GM12874 (cell line): Measurements from ENCODE around the gene SLBP.

Experiments
- TF ChIP-seq, protein P1 (sequence below): IDR thresholded peaks from 2 replicates; pipeline ENCODE4 v1.5.1; 2011; ENCODE audit warnings: low read depth, mild to moderate bottlenecking, control low read depth, low read length, moderate library complexity; ENCODE audit not compliant: insufficient read depth

Gene SLBP

DNA sequence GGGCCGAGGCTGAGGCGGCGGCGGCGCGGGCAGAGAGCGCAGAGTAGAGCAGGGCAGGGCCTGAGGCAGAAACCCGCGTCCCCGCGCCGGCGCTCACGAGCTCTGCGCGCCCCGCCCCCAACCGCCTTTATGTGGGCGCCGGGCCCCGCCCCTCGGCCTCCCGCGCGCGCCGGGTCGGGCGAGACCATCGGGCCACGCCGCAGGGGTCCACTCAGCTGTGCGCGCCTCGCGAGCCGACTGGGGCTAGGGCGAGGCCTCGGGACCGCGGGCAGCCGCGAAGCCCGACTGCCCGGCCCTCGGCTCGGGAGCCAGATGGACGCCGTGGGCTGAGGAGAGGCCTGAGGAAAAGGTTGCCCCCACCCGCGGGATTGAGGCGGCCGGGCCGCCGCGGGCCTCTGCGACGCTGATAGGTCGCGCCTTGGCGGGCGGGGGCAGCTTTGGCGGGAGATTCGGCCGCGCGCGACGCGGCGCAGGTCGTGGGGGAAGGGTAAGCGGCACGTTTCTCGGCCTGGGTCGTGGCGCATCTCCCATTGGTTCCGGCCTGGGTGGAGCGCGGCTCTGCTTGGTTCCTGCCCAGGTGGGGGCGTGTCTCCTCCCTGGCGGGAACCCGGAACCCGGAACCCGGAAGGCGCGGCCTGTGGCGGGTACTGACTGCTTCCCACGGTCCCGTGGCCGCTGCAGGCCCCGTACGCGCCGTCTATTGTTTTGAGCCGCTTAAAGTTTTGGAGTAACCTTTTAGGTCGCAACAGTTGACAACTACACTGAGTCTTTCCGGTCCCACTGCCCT is at the start of gene SLBP:
Gene SLBP (minus strand): TSS at position 104 of the 787 bp plus-strand sequence. CDS start 131 bp downstream, outside the sequence.
- TF ChIP-seq, protein P1, sequence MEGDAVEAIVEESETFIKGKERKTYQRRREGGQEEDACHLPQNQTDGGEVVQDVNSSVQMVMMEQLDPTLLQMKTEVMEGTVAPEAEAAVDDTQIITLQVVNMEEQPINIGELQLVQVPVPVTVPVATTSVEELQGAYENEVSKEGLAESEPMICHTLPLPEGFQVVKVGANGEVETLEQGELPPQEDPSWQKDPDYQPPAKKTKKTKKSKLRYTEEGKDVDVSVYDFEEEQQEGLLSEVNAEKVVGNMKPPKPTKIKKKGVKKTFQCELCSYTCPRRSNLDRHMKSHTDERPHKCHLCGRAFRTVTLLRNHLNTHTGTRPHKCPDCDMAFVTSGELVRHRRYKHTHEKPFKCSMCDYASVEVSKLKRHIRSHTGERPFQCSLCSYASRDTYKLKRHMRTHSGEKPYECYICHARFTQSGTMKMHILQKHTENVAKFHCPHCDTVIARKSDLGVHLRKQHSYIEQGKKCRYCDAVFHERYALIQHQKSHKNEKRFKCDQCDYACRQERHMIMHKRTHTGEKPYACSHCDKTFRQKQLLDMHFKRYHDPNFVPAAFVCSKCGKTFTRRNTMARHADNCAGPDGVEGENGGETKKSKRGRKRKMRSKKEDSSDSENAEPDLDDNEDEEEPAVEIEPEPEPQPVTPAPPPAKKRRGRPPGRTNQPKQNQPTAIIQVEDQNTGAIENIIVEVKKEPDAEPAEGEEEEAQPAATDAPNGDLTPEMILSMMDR, result no peak

DNA sequence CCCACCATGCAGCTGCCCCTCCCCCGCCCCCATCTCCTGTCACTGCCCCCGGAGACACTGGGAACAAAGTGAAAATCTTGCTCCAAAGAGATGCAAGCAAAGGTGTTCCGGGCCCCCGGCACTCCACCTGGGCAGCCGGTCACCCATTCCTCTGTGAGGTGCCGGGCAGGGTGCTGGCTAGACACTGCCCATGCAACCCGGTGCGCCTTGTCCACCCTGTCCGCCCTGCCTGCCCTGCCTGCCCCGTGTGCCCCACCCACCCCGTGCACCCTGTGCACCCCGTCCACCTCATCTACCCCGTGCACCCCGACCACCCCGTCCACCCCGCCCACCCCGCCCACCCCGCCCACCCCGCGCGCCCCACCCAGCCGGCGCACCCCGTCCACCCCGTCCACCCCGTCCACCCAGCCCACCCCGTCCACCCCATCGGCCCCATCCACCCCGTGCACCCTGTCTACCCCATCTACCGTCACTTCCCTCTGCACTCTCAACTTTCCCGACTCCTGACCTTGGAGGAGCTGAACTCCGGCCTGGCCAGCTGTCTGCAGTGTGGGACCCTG is 49.1 kb upstream of the SLBP start:
- TF ChIP-seq, protein P1, result no peak

DNA sequence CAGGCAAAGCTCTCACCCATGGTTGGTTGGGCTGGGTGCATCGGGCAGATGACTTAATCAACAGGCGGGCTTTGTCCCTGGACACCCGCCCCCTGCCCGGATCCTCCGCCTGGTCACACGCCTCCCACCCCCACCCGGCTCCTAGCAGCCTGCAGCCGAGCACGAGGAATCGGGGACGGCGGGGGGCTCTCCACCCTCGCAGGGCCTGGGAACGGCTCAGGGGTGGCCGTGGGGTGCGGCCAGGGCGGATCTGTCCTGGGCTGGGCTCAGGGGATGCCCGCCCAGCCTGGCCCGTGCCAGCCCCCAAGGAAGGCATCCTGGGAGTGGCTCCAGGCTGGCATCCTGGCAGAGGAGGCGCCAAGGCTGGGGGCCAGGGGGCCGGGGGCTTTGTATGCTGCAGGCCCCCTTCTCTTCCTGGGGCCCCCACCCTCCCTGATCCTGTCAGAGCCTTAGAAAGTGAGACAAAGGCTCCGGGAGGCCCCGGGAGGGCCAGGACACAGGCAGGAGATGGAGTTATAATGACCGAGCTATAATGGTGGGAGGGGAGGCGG is 48.5 kb upstream of the SLBP start:
- TF ChIP-seq, protein P1, result no peak

DNA sequence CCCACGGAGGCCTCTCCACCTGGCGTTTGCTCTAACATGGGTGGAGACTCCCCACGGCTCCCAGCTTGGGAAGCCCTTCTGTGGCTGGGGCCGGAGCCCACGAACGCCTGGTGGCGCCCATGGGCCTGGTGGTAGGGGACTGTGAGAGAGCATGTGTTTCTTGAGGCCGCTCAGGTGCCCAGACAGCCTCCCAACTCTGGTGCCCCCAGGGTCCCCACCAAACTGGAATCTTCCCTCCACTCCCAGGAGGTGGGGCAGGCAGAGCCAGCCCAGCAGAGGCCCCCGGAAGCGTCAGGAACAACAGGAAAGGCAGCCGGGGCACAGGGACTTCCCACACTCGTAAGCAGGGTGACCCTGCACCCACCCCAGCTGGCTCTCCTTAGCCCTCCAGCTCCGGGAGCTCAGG is 47.7 kb upstream of the SLBP start:
- TF ChIP-seq, protein P1, result no peak

DNA sequence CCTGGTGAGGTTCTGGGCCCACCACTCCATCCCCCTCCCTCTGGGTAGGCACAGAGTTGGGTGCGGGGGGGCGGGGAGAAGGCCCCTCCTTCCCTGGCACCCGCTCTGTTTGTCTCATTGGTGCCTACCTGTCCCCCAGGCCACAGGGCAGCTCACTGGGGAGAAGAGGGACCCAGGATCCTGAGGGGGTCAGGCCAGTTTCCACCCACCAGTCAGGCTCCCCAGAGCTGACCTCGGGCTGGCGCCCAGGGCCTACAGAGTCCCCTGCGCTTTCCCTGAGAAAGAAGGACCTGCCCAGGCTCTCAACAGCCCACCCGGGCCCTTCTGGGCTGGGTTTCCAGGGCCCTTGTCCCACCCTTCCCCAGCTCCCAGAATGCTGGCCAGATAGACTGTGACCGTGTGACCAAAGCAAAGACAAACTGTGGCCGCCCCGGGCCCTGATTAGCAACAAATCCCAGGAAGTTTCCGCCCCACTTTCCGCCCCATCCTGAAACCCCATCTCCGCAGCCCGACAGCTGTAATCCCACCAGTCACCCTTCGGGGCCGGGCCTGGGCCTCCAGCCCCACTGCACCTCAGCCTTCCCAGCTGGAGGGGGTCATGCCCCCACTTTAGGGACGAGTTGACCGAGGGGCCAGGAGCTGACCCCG is 47.2 kb upstream of the SLBP start:
- TF ChIP-seq, protein P1, result no peak

DNA sequence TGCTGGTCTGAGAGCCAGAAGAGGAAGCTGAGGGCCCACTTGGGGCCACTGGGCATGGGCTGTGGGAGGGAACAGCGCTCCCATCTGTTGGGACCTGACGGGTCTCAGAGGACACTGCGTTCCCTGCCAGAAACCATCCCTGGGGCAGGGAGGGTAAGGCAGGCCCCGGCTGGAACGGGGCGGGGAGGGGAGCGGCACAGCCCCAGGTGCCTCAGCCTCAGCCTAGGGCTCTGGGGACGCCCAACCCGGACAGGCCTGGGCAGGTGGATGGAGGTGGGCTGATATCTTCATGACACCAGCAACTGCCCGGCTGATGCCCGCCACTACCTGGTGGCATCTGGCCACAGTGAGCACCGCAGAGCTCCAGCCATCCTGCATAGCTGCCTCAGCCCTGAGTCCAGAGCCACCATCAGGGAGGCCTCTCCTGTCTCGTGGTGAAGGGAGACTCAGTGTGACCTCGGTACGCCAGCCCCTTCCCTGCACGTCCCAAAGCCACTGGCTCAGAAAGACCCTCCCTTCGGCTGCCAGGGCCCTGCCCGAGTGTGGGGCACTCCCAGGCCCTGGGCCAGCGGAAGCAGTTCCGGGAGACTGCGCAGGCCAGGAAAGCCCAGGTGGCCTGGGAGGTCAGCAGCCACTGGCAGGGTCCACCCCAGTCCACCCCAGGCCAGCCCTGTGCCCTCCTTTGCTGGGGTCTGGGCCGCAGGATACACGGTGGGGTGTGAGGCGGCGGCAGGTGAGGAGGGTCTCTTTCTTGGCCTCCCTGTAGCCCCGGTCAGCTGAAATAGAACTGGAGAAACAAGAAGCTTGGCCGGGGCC is 46.4 kb upstream of the SLBP start:
- TF ChIP-seq, protein P1, result no peak

DNA sequence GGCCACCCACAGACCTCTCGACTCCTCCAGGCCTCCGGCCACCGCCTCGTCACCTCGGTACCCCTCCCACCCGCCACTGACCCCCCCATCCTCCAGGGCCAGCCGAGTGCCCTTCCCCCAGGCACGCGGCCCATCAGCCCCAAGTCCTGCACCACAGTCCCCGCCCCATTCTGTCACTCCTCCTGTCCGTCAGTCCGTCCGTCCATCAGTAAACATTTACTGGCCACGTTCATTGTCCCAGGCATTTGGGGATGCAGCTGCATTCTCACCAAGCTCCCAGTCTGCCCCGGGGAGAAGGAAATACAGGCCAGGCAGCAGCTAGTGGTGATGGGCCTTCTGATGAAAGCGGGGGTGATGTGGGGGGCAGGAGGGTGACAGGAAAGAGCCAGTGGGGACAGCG is 45.7 kb upstream of the SLBP start:
- TF ChIP-seq, protein P1, result no peak
